ENCODE results near the gene VPS9D1. TPM values are rescaled to one million over a fixed set of nuclear protein-coding genes. Genes with fewer than 3 reads are reported as not detected.
"Not testable (repeated sequence)": the region's sequence is repeated elsewhere in the genome, so short reads cannot be mapped to it uniquely, and the experiment has no call there.

VPS9D1 gene
- total RNA-seq, 1 donor from 2014 or later: 12.2 TPM

- Mint-ChIP-seq H3K27me3 (ENCODE audit: unreplicated experiment) (peaks cover 10% of the 10 kb centered on the region), H3K4me3 (ENCODE audit: unreplicated experiment) (peak within 1 kb of the TSS; percentile 93), H3K36me3 (ENCODE audit: low read depth, unreplicated experiment) (peaks cover 46% of the 10 kb centered on the region), H3K4me1 (ENCODE audit: unreplicated experiment) (peaks cover 6% of the 10 kb centered on the region), H3K27ac (ENCODE audit: unreplicated experiment) (peak within 1 kb of the TSS; percentile 48), H3K9me3 (ENCODE audit: unreplicated experiment) (peaks cover 10% of the 10 kb centered on the region)
- peak; percentile 96 for DNase-seq (ENCODE audit: low spot score)
- no peak for TF ChIP-seq CTCF (IDR thresholded peaks at IDR 0.05; ENCODE audit: unreplicated experiment)
These were observed 34.1 kb downstream of the VPS9D1 start, which contains the start of gene CDK10 for GRCh38 chr16:89686520-89687091. TSS of gene CDK10 (plus strand) at chr16:89686689. CDS start at chr16:89686711, 22 bp downstream.

GRCh38 chr16:89685916-89686315 lies 34.8 kb downstream of the VPS9D1 start:
- Mint-ChIP-seq H3K36me3 (ENCODE audit: low read depth, unreplicated experiment) (peaks cover 46% of the 10 kb centered on the region), H3K4me1 (ENCODE audit: unreplicated experiment) (peaks cover 6% of the 10 kb centered on the region), H3K27me3 (ENCODE audit: unreplicated experiment) (peaks cover 10% of the 10 kb centered on the region), H3K4me3 (ENCODE audit: unreplicated experiment) (peak overlapping the region; percentile 77), H3K27ac (ENCODE audit: unreplicated experiment) (no peak overlapping the region), H3K9me3 (ENCODE audit: unreplicated experiment) (peaks cover 10% of the 10 kb centered on the region)
- DNase-seq (ENCODE audit: low spot score): no peak
- TF ChIP-seq CTCF (IDR thresholded peaks at IDR 0.05; ENCODE audit: unreplicated experiment): no peak

- no peaks in the 10 kb centered on the region for H3K4me1 Mint-ChIP-seq (ENCODE audit: unreplicated experiment)
- TF ChIP-seq CTCF (IDR thresholded peaks at IDR 0.05; ENCODE audit: unreplicated experiment): no peak
- H3K36me3 Mint-ChIP-seq (ENCODE audit: low read depth, unreplicated experiment): peaks cover 28% of the 10 kb centered on the region
- no peak for DNase-seq (ENCODE audit: low spot score)
- H3K27me3 Mint-ChIP-seq (ENCODE audit: unreplicated experiment): peaks cover 4% of the 10 kb centered on the region
- H3K27ac Mint-ChIP-seq (ENCODE audit: unreplicated experiment): no peak overlapping the region
- peaks cover 4% of the 10 kb centered on the region for H3K9me3 Mint-ChIP-seq (ENCODE audit: unreplicated experiment)
- H3K4me3 Mint-ChIP-seq (ENCODE audit: unreplicated experiment): no peak overlapping the region
These were observed 42.4 kb downstream of the VPS9D1 start for GRCh38 chr16:89678258-89678657.

GRCh38 chr16:89672177-89672941 lies 48.3 kb downstream of the VPS9D1 start:
- TF ChIP-seq CTCF (IDR thresholded peaks at IDR 0.05; ENCODE audit: unreplicated experiment): no peak
- H3K27ac Mint-ChIP-seq (ENCODE audit: unreplicated experiment): no peak overlapping the region
- no peak overlapping the region for H3K4me3 Mint-ChIP-seq (ENCODE audit: unreplicated experiment)

GRCh38 chr16:89671565-89671964 lies 49.1 kb downstream of the VPS9D1 start:
- H3K4me3 Mint-ChIP-seq (ENCODE audit: unreplicated experiment); H3K9me3 Mint-ChIP-seq (ENCODE audit: unreplicated experiment); H3K27ac Mint-ChIP-seq (ENCODE audit: unreplicated experiment); H3K4me1 Mint-ChIP-seq (ENCODE audit: unreplicated experiment); DNase-seq (ENCODE audit: low spot score); H3K27me3 Mint-ChIP-seq (ENCODE audit: unreplicated experiment): not testable (repeated sequence)
- peaks cover 28% of the 10 kb centered on the region for H3K36me3 Mint-ChIP-seq (ENCODE audit: low read depth, unreplicated experiment)

More at GRCh38 chr16:89672177-89672941, 48.3 kb downstream of the VPS9D1 start:
- Mint-ChIP-seq H3K36me3 (ENCODE audit: low read depth, unreplicated experiment) (peaks cover 26% of the 10 kb centered on the region), H3K27me3 (ENCODE audit: unreplicated experiment) (peaks cover 2% of the 10 kb centered on the region), H3K9me3 (ENCODE audit: unreplicated experiment) (no peaks in the 10 kb centered on the region), H3K4me1 (ENCODE audit: unreplicated experiment) (no peaks in the 10 kb centered on the region)
- DNase-seq (ENCODE audit: low spot score): no peak

All from endothelial cell (in vitro differentiated cells).